Karpas-422 (cell line): Measurements from ENCODE around the gene CYP2J2. TPM values are rescaled to one million over a fixed set of nuclear protein-coding genes. Genes with fewer than 3 reads are reported as not detected.
"Not testable (repeated sequence)": the region's sequence is repeated elsewhere in the genome, so short reads cannot be mapped to it uniquely, and the experiment has no call there.

ENCODE experiments used
- DNase-seq: peaks from one replicate; pipeline ENCODE4 v3.0.0-alpha.2; 2015
- H2AFZ ChIP-seq: fragments of 200-600 bp; sonication (generic); 2 replicates; pipeline ENCODE4 v1.6.1; 2014; ENCODE audit warnings: antibody characterized with exemption, low read length, mixed read lengths
- H3K27ac ChIP-seq: fragments of 200-600 bp; sonication (generic); 2 replicates; pipeline ENCODE4 v1.5.1; 2014; ENCODE audit warnings: mild to moderate bottlenecking, low read length, moderate library complexity
- H3K27me3 ChIP-seq: fragments of 200-600 bp; sonication (generic); 2 replicates; pipeline ENCODE4 v1.6.1; 2014; ENCODE audit warnings: low read length, mixed read lengths
- H3K36me3 ChIP-seq: fragments of 200-600 bp; sonication (generic); 2 replicates; pipeline ENCODE4 v1.6.1; 2014; ENCODE audit warnings: low read length, mixed read lengths; ENCODE audit not compliant: insufficient read depth
- H3K4me1 ChIP-seq: fragments of 200-600 bp; sonication (generic); 2 replicates; pipeline ENCODE4 v1.6.1; 2014; ENCODE audit warnings: mild to moderate bottlenecking, low read length, mixed read lengths
- H3K4me2 ChIP-seq: fragments of 200-600 bp; sonication (generic); 2 replicates; pipeline ENCODE4 v1.6.1; 2014; ENCODE audit warnings: low read length, low read depth, mild to moderate bottlenecking; ENCODE audit not compliant: poor library complexity, severe bottlenecking
- H3K4me3 ChIP-seq: fragments of 200-600 bp; sonication (generic); 2 replicates; pipeline ENCODE4 v1.5.1; 2014; ENCODE audit warnings: mild to moderate bottlenecking, antibody characterized with exemption, low read length, mixed read lengths
- H3K79me2 ChIP-seq: fragments of 200-600 bp; sonication (generic); 2 replicates; pipeline ENCODE4 v1.6.1; 2014; ENCODE audit warnings: mild to moderate bottlenecking, low read length, mixed read lengths
- H3K9ac ChIP-seq: fragments of 200-600 bp; sonication (generic); 2 replicates; pipeline ENCODE4 v1.6.0; 2014; ENCODE audit warnings: low read length
- H3K9me2 ChIP-seq: fragments of 200-600 bp; sonication (generic), shearing (Covaris generic); replicated peaks from 2 replicates; pipeline ENCODE4 v1.6.0; 2014; ENCODE audit warnings: mild to moderate bottlenecking, low read length, moderate library complexity; ENCODE audit not compliant: insufficient read depth
- H3K9me3 ChIP-seq: fragments of 300-700, 200-600 bp; sonication (generic); 2 replicates; pipeline ENCODE4 v1.6.1; 2014; ENCODE audit warnings: low read length, mixed read lengths
- H4K20me1 ChIP-seq: fragments of 200-600 bp; sonication (generic); 2 replicates; pipeline ENCODE4 v1.6.1; 2014; ENCODE audit warnings: mild to moderate bottlenecking, antibody characterized with exemption, low read length, low read depth; ENCODE audit not compliant: insufficient read depth
- total RNA-seq: library from RNA; depleted of rRNA; stranded (reverse); fragments of >200 nt; shearing (Covaris generic); gene quantifications from 2 replicates; pipeline ENCODE4 v1.2.3, GENCODE V29; 2014; ENCODE audit warnings: low replicate concordance

The CYP2J2 gene
- total RNA-seq, 1 experiment from 2014 or later = not detected

DNA sequence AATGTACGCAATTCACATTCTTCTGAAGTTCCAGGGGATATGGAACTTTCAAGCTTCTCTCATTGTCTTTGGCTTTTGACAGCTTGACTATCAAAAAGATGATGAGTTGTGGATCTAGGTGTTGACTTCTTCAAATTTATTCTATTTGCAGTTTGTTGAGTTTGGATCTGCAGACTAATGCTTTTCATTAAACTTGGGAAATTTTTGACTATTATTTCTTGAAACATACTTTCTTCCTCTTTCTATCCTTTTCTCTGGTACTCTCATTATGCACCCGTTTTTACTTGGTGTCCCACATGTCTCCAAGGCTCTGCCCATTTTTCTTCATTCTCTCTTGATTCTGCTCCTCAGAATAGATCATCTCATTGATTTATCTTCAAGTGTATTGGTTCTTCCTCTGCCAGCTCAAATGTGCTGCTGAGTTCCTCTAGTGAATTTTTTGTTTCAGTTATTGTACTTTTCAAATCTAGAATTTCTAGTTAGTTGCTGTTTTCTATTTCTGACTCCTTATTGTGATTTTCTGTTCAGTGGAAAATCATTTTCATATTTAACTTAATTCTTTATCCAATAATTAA, 49.4 kb downstream of the CYP2J2 start:
- Histone ChIP-seq H3K4me3 (no peak overlapping the region), H3K27ac (no peak overlapping the region), H3K36me3 (no peaks in the 10 kb centered on the region; the same call in 1 of the 2 replicates), H3K9me3 (peaks cover 13% of the 10 kb centered on the region; the same call in 1 of the 2 replicates), H3K9ac (no peak overlapping the region), H3K4me2 (no peak overlapping the region), H3K27me3 (0 out of 2 replicates have a peak, but pooled peaks cover 3% of the 10 kb centered on the region), H4K20me1 (no peaks in the 10 kb centered on the region), H3K79me2 (no peaks in the 10 kb centered on the region), H3K4me1 (no peaks in the 10 kb centered on the region), H3K9me2 (no peaks in the 10 kb centered on the region), H2AFZ (no peak overlapping the region)
- no peak for DNase-seq

DNA sequence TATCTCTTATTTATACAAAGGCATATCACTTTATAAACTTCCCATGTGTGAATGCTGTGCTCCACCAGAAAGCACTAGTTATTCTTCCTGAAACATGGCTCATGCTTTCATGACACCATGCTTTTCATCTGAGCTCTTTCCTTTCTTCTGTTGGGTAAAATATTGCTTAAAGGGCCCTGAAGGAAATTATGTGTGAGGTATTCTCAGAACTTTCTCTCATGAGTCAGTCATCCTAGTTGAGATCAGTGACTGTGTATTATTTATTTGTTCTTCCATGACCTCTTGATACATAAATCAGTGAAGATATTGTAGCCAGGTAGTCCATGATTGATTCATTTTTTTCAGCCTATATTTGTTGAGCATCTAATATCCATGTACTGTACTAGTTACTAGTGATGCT, 54.8 kb downstream of the CYP2J2 start:
- H3K27ac ChIP-seq = no peak overlapping the region
- DNase-seq = no peak
- H3K27me3 ChIP-seq = no peaks in the 10 kb centered on the region
- no peaks in the 10 kb centered on the region for H3K9me3 ChIP-seq
- H4K20me1 ChIP-seq = no peaks in the 10 kb centered on the region
- no peak overlapping the region for H3K4me3 ChIP-seq
- no peak overlapping the region for H3K4me2 ChIP-seq
- no peak overlapping the region for H3K9ac ChIP-seq
- no peak overlapping the region for H2AFZ ChIP-seq
- H3K9me2 ChIP-seq = no peaks in the 10 kb centered on the region
- H3K36me3 ChIP-seq = no peaks in the 10 kb centered on the region
- H3K79me2 ChIP-seq = no peaks in the 10 kb centered on the region
- H3K4me1 ChIP-seq = no peaks in the 10 kb centered on the region

DNA sequence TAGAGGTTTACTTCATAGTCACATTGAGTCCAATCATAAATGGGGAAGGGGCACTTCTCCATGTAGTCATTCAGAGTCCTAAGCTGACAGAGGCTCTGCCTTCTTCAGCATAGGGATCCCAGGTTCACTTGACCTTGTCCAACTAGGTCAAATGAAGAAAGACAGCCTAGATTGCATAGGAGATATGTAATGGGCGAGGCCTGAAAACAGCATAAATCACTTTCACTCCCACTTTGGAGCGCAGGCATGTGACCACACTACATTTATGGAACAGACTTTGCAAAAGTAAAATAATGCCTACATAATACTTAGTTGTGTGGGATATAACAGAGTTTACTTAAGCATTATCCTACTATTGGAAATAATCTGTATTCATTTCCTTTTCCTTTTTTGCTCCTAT, 60.1 kb downstream of the CYP2J2 start:
- Histone ChIP-seq H3K79me2 (no peaks in the 10 kb centered on the region), H3K27me3 (no peaks in the 10 kb centered on the region), H3K27ac (no peak overlapping the region), H3K4me2 (no peak overlapping the region), H3K4me3 (no peak overlapping the region), H4K20me1 (no peaks in the 10 kb centered on the region), H3K4me1 (no peaks in the 10 kb centered on the region), H3K9me2 (no peaks in the 10 kb centered on the region), H3K9me3 (no peaks in the 10 kb centered on the region), H2AFZ (no peak overlapping the region), H3K9ac (no peak overlapping the region), H3K36me3 (no peaks in the 10 kb centered on the region)
- no peak for DNase-seq

DNA sequence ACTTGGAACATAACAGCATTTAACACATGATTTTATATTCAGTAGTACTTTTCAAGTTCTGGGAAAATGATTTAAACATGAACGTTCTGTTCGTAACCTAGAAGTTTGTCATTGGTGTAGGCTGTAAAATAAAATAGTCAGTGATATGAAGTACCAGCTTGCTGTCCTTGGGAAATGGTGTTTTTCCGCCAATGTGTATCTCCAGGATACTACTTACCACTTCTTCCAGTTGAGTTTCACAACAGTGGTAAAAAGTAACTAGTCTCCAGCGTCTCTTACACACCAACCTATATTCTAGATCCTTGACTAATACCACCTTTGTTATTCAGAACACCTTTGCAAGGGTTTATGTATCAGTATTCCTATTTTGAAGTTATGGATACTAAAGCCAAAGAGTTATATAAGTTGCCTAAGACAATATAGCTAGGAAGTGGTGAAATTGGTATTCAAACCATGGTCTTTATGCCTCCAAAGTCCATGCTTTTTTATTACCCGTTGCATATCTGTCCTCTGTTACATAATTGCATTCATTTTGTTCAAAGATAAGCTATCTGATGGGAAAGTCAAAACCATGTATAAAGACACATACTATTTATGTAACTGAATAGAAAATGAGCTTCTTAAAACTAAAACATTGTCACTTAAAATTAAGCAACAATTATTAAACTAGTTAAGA, 68.8 kb downstream of the CYP2J2 start:
- DNase-seq = no peak
- no peak overlapping the region for H3K9ac ChIP-seq
- H3K36me3 ChIP-seq = no peaks in the 10 kb centered on the region
- no peaks in the 10 kb centered on the region for H4K20me1 ChIP-seq
- no peak overlapping the region for H3K4me3 ChIP-seq
- H3K9me2 ChIP-seq = no peaks in the 10 kb centered on the region
- H3K27me3 ChIP-seq = no peaks in the 10 kb centered on the region
- H3K4me2 ChIP-seq = no peak overlapping the region
- no peaks in the 10 kb centered on the region for H3K9me3 ChIP-seq
- H3K79me2 ChIP-seq = no peaks in the 10 kb centered on the region
- no peak overlapping the region for H2AFZ ChIP-seq
- H3K4me1 ChIP-seq = no peaks in the 10 kb centered on the region
- no peak overlapping the region for H3K27ac ChIP-seq

DNA sequence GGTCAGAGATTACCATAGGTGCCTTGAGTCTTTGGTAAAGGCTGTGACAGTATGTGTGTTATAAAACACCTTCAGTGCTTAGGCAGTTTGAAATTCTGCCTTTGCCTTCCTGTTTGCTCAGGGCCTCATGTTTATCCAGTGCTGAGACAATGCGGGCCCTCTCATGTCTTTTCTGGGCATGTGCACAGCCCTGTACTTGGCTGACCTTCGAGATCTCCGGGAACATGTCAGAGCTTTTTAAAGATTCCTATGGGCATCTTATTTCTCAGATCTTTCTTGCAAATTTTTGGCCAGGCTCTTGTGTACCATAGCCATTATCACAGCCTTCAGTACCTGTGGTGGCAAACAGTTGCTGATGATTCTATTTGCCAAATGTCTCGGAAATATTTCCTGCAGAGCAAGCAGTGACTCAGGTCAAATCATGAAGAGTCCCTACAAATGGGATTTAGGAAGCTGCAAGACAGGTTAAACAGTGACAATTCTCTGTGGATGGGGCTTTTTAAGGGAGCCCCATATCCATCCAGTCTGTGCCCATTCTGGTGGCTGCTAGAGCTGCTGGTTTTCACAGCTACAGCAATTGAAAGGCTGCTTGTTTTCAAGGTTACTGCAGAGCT, 69.7 kb downstream of the CYP2J2 start:
- no peak overlapping the region for H2AFZ ChIP-seq

DNA sequence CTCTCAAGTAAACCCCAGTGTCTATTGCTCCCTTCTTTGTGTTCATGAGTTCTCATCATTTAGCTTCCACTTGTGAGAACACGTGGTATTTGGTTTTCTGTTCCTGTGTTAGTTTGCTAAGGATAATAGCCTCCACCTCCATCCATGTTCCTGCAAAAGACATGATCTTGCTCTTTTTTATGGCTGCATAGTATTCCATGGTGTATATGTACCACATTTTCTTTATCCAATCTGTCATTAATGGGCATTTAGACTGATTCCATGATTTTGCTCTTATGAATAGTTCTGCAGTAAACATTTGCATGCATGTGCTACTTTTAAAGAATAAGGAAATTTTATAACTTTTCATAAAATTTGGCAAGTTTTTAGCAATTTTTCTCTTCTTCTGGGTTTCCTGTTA, 71.3 kb downstream of the CYP2J2 start:
- not testable (repeated sequence) for H3K4me2 ChIP-seq, H2AFZ ChIP-seq, H3K4me1 ChIP-seq, H3K79me2 ChIP-seq, H3K27ac ChIP-seq, DNase-seq, H3K4me3 ChIP-seq, H3K9me3 ChIP-seq, H3K9ac ChIP-seq, H3K9me2 ChIP-seq, H4K20me1 ChIP-seq, H3K27me3 ChIP-seq, H3K36me3 ChIP-seq

More for the DNA sequence above, 69.7 kb downstream of the CYP2J2 start:
- Histone ChIP-seq H3K4me1 (no peaks in the 10 kb centered on the region), H3K27ac (no peak overlapping the region), H4K20me1 (no peaks in the 10 kb centered on the region), H3K9me3 (no peaks in the 10 kb centered on the region), H3K9ac (no peak overlapping the region), H3K79me2 (no peaks in the 10 kb centered on the region), H3K4me2 (no peak overlapping the region), H3K9me2 (no peaks in the 10 kb centered on the region), H3K36me3 (no peaks in the 10 kb centered on the region), H3K27me3 (no peaks in the 10 kb centered on the region), H3K4me3 (no peak overlapping the region)
- no peak for DNase-seq

DNA sequence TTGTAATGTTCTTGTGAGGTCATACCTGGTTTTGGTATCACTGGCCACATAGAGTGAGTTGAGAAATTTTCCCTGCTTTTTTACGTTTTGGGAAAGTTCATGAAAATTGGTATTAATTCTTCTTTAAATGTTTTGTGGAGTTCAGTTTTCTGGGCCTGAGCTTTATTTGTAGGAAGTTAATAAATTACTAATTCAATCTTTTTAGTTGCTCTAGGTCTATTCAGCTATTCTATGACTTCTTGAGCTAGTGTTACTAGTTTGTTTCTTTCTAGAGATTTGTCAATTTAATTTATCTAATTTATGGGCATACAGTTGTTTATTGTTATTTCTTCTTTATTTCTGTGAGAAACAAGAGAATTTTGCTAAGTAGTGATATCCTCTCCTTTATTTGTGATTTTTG, 74.5 kb downstream of the CYP2J2 start:
- Histone ChIP-seq H3K9me2 (no peaks in the 10 kb centered on the region), H4K20me1 (no peaks in the 10 kb centered on the region), H3K9me3 (no peaks in the 10 kb centered on the region), H3K27ac (no peak overlapping the region), H3K27me3 (no peaks in the 10 kb centered on the region), H3K9ac (no peak overlapping the region), H3K36me3 (no peaks in the 10 kb centered on the region), H3K79me2 (no peaks in the 10 kb centered on the region), H3K4me3 (no peak overlapping the region), H2AFZ (no peak overlapping the region), H3K4me2 (no peak overlapping the region), H3K4me1 (no peaks in the 10 kb centered on the region)
- no peak for DNase-seq

DNA sequence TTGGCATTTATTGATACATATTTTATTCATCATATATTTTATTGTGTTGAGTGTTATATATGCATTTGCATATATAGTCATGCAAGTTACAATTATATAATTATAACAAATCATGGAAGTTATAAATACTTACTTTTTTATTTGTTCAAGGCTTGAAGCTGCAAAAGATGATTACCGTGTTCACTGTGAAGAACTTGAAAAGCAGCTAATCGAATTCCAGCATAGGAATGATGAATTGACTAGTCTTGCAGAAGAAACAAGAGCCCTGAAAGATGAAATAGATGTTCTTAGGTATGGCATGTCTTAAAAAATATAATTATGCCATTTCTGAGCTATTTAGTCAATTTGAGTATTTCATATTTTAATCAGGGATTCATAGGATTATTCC, 79.7 kb downstream of the CYP2J2 start:
- H3K9me3 ChIP-seq = no peaks in the 10 kb centered on the region
- H3K4me2 ChIP-seq = no peak overlapping the region
- H3K9me2 ChIP-seq = no peaks in the 10 kb centered on the region
- no peak overlapping the region for H2AFZ ChIP-seq
- H4K20me1 ChIP-seq = no peaks in the 10 kb centered on the region
- H3K27me3 ChIP-seq = no peaks in the 10 kb centered on the region
- no peak overlapping the region for H3K27ac ChIP-seq
- H3K4me1 ChIP-seq = no peaks in the 10 kb centered on the region
- H3K9ac ChIP-seq = no peak overlapping the region
- H3K4me3 ChIP-seq = no peak overlapping the region
- DNase-seq = no peak
- no peaks in the 10 kb centered on the region for H3K79me2 ChIP-seq
- no peaks in the 10 kb centered on the region for H3K36me3 ChIP-seq
